Epithelial cell of proximal tubule (primary cell): ENCODE results near the gene G2E3. TPM values are rescaled to one million over a fixed set of nuclear protein-coding genes. Genes with fewer than 3 reads are reported as not detected.

Experiments
- total RNA-seq: library from RNA; depleted of rRNA; stranded (reverse); fragments of >200 nt; gene quantifications from 2 replicates; pipeline ENCODE4 v1.2.3, GENCODE V29; 2015

The G2E3 gene
- total RNA-seq, 1 donor from 2014 or later: 20.0 TPM

Other genes starting within 250 kb of the G2E3 start
- 34.8 and 37.8 TPM in 2 replicates for gene SCFD1, start 63.2 kb downstream of the G2E3 start, total RNA-seq